ENCODE results near the gene PROZ. TPM values are rescaled to one million over a fixed set of nuclear protein-coding genes. Genes with fewer than 3 reads are reported as not detected.
A peak's percentile ranks its signal among the peaks of the same experiment; 100 is the strongest.

Gene PROZ
- total RNA-seq, 3 donors from 2014 or later (not counting 1 experiment from before 2014, with no cell fraction given): 0.82 TPM; not detected in 2

- TF ChIP-seq CTCF (IDR thresholded peaks at IDR 0.05): no peak
- DNase-seq (peak in 1 of 2 donors; percentile 6), ATAC-seq (no peak)
- no peaks in the 10 kb centered on the region for H3K27me3 ChIP-seq (ENCODE audit: control insufficient read depth, insufficient read depth, low read length)
- no peak overlapping the region for H3K4me3 ChIP-seq (ENCODE audit: low read length)
- H3K36me3 Mint-ChIP-seq: no peaks in the 10 kb centered on the region
- 84% methylated on average over 19 of the region's 19 CpGs for WGBS (ENCODE audit: insufficient coverage)
- no peaks in the 10 kb centered on the region for H3K36me3 ChIP-seq (ENCODE audit: control insufficient read depth, insufficient read depth, low read length)
- intact Hi-C loops (cut with micrococcal nuclease): no loop called here
- H3K27me3 Mint-ChIP-seq (ENCODE audit: low read depth in 2 of 2): peaks cover 0 to under 1% of the 10 kb centered on the region in 2 donors
- H3K4me3 Mint-ChIP-seq: no peak overlapping the region
- no peaks in the 10 kb centered on the region for H3K4me1 Mint-ChIP-seq
- no peak overlapping the region for H3K27ac Mint-ChIP-seq
- no peaks in the 10 kb centered on the region for H3K9me3 ChIP-seq (ENCODE audit: control insufficient read depth, insufficient read depth, low read length)
- H3K4me1 ChIP-seq (ENCODE audit: control insufficient read depth, insufficient read depth, low read length): no peaks in the 10 kb centered on the region
- no peak overlapping the region for H3K27ac ChIP-seq (ENCODE audit: low read length)
- no peaks in the 10 kb centered on the region for H3K9me3 Mint-ChIP-seq
These were observed 37.9 kb upstream of the PROZ start for GRCh38 chr13:113120300-113121182.

GRCh38 chr13:113121183-113121927 lies 37.1 kb upstream of the PROZ start:
- TF ChIP-seq CTCF (IDR thresholded peaks at IDR 0.05): no peak
- H3K36me3 Mint-ChIP-seq: no peaks in the 10 kb centered on the region
- DNase-seq (no peak), ATAC-seq (no peak)
- Histone ChIP-seq H3K27me3 (ENCODE audit: control insufficient read depth, insufficient read depth, low read length) (no peaks in the 10 kb centered on the region), H3K9me3 (ENCODE audit: control insufficient read depth, insufficient read depth, low read length) (no peaks in the 10 kb centered on the region), H3K4me1 (ENCODE audit: control insufficient read depth, insufficient read depth, low read length) (no peaks in the 10 kb centered on the region), H3K27ac (ENCODE audit: low read length) (no peak overlapping the region), H3K4me3 (ENCODE audit: low read length) (no peak overlapping the region), H3K36me3 (ENCODE audit: control insufficient read depth, insufficient read depth, low read length) (no peaks in the 10 kb centered on the region)
- intact Hi-C loops (cut with micrococcal nuclease): no loop called here
- WGBS (ENCODE audit: insufficient coverage): 87% methylated on average over 24 of the region's 24 CpGs
- peaks cover 0 to 5% of the 10 kb centered on the region in 2 donors for H3K27me3 Mint-ChIP-seq (ENCODE audit: low read depth in 2 of 2)
- no peaks in the 10 kb centered on the region for H3K9me3 Mint-ChIP-seq
- no peak overlapping the region for H3K4me3 Mint-ChIP-seq
- H3K27ac Mint-ChIP-seq: no peak overlapping the region
- H3K4me1 Mint-ChIP-seq: no peaks in the 10 kb centered on the region

- DNase-seq: no peak
- no peak for TF ChIP-seq CTCF (IDR thresholded peaks at IDR 0.05)
- no peaks in the 10 kb centered on the region for H3K36me3 Mint-ChIP-seq
- peaks cover 3 to 10% of the 10 kb centered on the region in 2 donors for H3K27me3 Mint-ChIP-seq (ENCODE audit: low read depth in 2 of 2)
- no peak for ATAC-seq
- intact Hi-C loops (cut with micrococcal nuclease): no loop called here
- Histone ChIP-seq H3K27ac (ENCODE audit: low read length) (no peak overlapping the region), H3K27me3 (ENCODE audit: control insufficient read depth, insufficient read depth, low read length) (no peaks in the 10 kb centered on the region), H3K9me3 (ENCODE audit: control insufficient read depth, insufficient read depth, low read length) (no peaks in the 10 kb centered on the region), H3K4me1 (ENCODE audit: control insufficient read depth, insufficient read depth, low read length) (no peaks in the 10 kb centered on the region), H3K36me3 (ENCODE audit: control insufficient read depth, insufficient read depth, low read length) (no peaks in the 10 kb centered on the region), H3K4me3 (ENCODE audit: low read length) (no peak overlapping the region)
- H3K4me1 Mint-ChIP-seq: no peaks in the 10 kb centered on the region
- H3K27ac Mint-ChIP-seq: no peak overlapping the region
- WGBS (ENCODE audit: insufficient coverage): 89% methylated on average over 16 of the region's 16 CpGs
- H3K4me3 Mint-ChIP-seq: no peak overlapping the region
- H3K9me3 Mint-ChIP-seq: no peaks in the 10 kb centered on the region
These were observed 36.4 kb upstream of the PROZ start for GRCh38 chr13:113121928-113122471.
